ENCODE data around the gene EPB41L3. TPM values are rescaled to one million over a fixed set of nuclear protein-coding genes. Genes with fewer than 3 reads are reported as not detected.
A peak's percentile ranks its signal among the peaks of the same experiment; 100 is the strongest.

The EPB41L3 gene
- total RNA-seq, 4 donors from 2014 or later: 9.6 to 37.0 (median 13.5) TPM

DNA sequence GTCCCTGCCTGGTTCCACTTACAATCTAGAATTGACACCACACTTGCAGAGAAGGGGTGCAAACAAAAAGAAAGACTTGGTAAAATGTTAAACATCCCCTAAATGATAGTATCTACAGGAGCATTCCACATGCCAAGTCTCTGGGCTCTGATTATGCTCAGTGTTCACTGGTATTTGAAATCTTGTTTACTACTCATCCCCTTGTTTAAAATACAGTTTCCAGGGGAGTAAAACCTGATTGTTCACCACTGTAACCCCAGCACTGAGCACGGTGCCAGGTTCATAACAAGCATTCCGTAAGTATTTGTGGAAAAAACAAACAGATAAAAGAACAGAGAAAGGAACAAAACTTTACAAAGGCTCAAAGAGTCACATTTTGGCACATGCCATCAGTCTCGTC lies 11.7 kb downstream of the EPB41L3 start:
- H3K36me3 ChIP-seq: no peaks in the 10 kb centered on the region
- TF ChIP-seq CTCF (IDR thresholded peaks at IDR 0.05): no peak
- no peak for TF ChIP-seq POLR2AphosphoS5 (IDR thresholded peaks at IDR 0.05)
- TF ChIP-seq EP300 (IDR thresholded peaks at IDR 0.05): no peak
- no peak for TF ChIP-seq POLR2A (IDR thresholded peaks at IDR 0.05)
- H3K27me3 ChIP-seq: no peaks in the 10 kb centered on the region
- H3K4me3 ChIP-seq: no peak overlapping the region
- DNase-seq (ENCODE audit: low spot score in 2 of 2): no peak
- no peaks in the 10 kb centered on the region for H3K9me3 ChIP-seq
- H3K4me1 ChIP-seq: no peaks in the 10 kb centered on the region
- H3K27ac ChIP-seq: no peak overlapping the region
- 41% methylated on average over 3 of the region's 3 CpGs for WGBS

- H3K4me3 ChIP-seq: no peak overlapping the region
- no peak overlapping the region for H3K27ac ChIP-seq
- H3K36me3 ChIP-seq: no peaks in the 10 kb centered on the region
- WGBS: 88% methylated on average over 8 of the region's 8 CpGs
- TF ChIP-seq POLR2A (IDR thresholded peaks at IDR 0.05) (no peak), POLR2AphosphoS5 (IDR thresholded peaks at IDR 0.05) (no peak), CTCF (IDR thresholded peaks at IDR 0.05) (no peak), EP300 (IDR thresholded peaks at IDR 0.05) (no peak)
- DNase-seq (ENCODE audit: low spot score in 2 of 2): no peak
- H3K27me3 ChIP-seq: no peaks in the 10 kb centered on the region
- no peaks in the 10 kb centered on the region for H3K4me1 ChIP-seq
- no peaks in the 10 kb centered on the region for H3K9me3 ChIP-seq
These were observed 13.1 kb downstream of the EPB41L3 start for GRCh38 chr18:5530629-5531178.

- TF ChIP-seq CTCF (IDR thresholded peaks at IDR 0.05) (no peak), EP300 (IDR thresholded peaks at IDR 0.05) (no peak), POLR2A (IDR thresholded peaks at IDR 0.05) (no peak), POLR2AphosphoS5 (IDR thresholded peaks at IDR 0.05) (no peak)
These were observed 14.3 kb downstream of the EPB41L3 start for GRCh38 chr18:5529471-5529870.

GRCh38 chr18:5527603-5528002 lies 16.2 kb downstream of the EPB41L3 start:
- Histone ChIP-seq H3K9me3 (no peaks in the 10 kb centered on the region), H3K4me3 (no peak overlapping the region), H3K36me3 (no peaks in the 10 kb centered on the region), H3K27ac (peak overlapping the region; percentile 7), H3K27me3 (no peaks in the 10 kb centered on the region), H3K4me1 (no peaks in the 10 kb centered on the region)
- no peak for DNase-seq (ENCODE audit: low spot score in 2 of 2)
- 27% methylated on average over 6 of the region's 6 CpGs for WGBS
- no peak for TF ChIP-seq POLR2A (IDR thresholded peaks at IDR 0.05)

More at GRCh38 chr18:5529471-5529870, 14.3 kb downstream of the EPB41L3 start:
- H3K27ac ChIP-seq: no peak overlapping the region
- H3K27me3 ChIP-seq: no peaks in the 10 kb centered on the region
- no peaks in the 10 kb centered on the region for H3K9me3 ChIP-seq
- no peaks in the 10 kb centered on the region for H3K36me3 ChIP-seq
- WGBS: 92% methylated on average over 3 of the region's 3 CpGs
- H3K4me1 ChIP-seq: no peaks in the 10 kb centered on the region
- DNase-seq (ENCODE audit: low spot score in 2 of 2): no peak
- H3K4me3 ChIP-seq: no peak overlapping the region

DNA sequence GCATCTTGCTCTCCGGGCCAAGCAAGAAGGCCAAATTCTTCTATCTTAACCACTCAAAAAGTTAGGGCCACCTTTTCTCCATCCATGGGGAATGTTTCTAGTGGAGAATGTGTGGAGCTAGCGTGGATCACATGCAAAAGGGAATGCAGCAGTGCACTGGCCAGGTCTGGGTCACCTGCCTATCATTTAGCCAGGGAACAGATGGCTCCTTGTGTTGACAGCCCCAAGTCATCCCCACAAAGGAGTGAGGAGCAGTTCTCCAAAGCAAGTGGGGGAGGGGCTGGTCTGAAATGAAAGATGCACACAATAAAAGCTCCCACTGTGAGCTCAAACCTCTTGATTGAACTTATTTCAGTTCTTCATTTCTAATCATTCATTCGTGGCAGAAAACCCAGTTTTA lies 19.1 kb downstream of the EPB41L3 start:
- H3K27ac ChIP-seq: no peak overlapping the region
- TF ChIP-seq EP300 (IDR thresholded peaks at IDR 0.05) (no peak), CTCF (IDR thresholded peaks at IDR 0.05) (no peak), POLR2A (IDR thresholded peaks at IDR 0.05) (no peak)
- H3K9me3 ChIP-seq: no peaks in the 10 kb centered on the region
- no peaks in the 10 kb centered on the region for H3K27me3 ChIP-seq
- no peak overlapping the region for H3K4me3 ChIP-seq
- DNase-seq (ENCODE audit: low spot score in 2 of 2): no peak
- peaks cover 12% of the 10 kb centered on the region for H3K4me1 ChIP-seq
- H3K36me3 ChIP-seq: no peaks in the 10 kb centered on the region
- WGBS: 81% methylated on average over 3 of the region's 3 CpGs

DNA sequence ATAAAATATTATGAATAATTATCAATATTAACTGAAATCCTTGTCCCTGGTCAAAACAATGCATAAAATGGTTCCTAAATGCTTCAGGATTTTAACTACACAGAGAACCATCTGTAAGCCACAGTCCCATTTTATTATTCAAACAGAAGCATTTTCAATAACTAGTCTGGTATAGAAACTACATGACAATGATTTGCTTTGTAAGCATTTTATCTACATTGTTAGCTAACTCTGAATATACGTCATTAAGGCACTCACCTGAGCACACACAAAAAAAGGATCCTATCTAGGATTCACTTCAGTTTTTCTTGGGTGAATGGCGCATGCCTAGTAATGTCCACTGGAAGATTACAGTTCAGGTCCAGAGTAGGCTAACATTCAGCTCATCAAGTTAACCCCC lies 22.8 kb downstream of the EPB41L3 start:
- no peak for DNase-seq (ENCODE audit: low spot score in 2 of 2)
- no peaks in the 10 kb centered on the region for H3K9me3 ChIP-seq
- TF ChIP-seq POLR2AphosphoS5 (IDR thresholded peaks at IDR 0.05): no peak
- no peak for TF ChIP-seq CTCF (IDR thresholded peaks at IDR 0.05)
- no peak for TF ChIP-seq POLR2A (IDR thresholded peaks at IDR 0.05)
- TF ChIP-seq EP300 (IDR thresholded peaks at IDR 0.05): no peak
- H3K4me1 ChIP-seq: peaks cover 25% of the 10 kb centered on the region
- H3K27me3 ChIP-seq: no peaks in the 10 kb centered on the region
- no peak overlapping the region for H3K27ac ChIP-seq
- H3K36me3 ChIP-seq: no peaks in the 10 kb centered on the region
- H3K4me3 ChIP-seq: no peak overlapping the region
- WGBS: 84% methylated on average over 2 of the region's 2 CpGs

All from suprapubic skin (tissue), 4 donors.